ENCODE data around the gene TIMP3.

TIMP3 gene

DNA sequence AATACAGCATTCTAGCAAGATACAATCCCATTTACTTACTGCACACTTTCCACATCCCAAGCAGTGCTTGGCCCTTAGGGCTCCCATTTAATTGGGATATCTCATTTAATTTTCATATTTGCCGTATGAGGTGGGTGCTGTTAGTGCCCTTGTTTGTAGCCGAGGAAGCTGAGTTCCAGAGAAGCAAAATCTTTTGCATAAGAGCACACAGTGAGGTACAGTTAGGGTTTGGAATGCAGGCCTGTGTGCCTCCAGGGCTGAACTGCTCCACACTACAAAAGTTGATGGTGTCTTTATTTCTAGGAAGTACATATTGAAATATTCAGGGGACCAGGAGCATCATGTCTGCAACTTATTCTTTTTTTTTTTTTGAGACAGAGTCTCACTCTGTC, 15.5 kb upstream of the TIMP3 start:
- DNase-seq: no peak

DNA sequence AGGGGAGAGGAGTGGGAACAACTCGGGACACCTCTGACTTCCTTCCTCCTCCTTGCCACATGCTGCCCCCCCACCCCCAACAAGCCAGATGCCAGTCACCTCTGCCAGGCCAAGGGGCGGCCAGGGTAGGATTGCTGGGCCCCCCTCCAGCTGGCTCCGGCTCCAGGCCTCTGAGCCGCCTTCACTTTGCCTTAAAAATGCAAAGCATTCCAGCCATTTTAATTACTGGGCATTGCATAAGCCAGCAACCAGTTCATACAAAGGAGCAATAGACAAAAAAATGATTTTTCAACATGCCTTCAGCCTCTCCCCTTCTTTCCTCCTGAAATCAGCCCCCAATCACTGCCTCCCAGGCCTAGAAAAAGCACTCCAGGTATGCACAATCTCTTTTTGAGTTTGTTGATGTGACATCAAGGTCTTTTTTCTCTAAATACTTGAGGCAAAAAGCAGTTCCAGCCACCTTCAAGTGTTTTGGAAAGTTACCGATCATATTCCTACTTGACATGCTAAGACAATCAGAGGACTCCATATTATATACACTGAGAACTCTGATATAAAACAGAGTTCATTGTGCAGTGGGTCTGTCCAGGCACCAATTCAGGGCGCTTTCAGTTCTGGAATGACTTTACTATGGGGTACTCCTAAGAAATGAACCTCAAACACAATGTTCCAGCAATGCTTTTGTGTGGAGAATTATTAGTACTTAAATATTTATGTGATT, 12.4 kb upstream of the TIMP3 start:
- DNase-seq: no peak

DNA sequence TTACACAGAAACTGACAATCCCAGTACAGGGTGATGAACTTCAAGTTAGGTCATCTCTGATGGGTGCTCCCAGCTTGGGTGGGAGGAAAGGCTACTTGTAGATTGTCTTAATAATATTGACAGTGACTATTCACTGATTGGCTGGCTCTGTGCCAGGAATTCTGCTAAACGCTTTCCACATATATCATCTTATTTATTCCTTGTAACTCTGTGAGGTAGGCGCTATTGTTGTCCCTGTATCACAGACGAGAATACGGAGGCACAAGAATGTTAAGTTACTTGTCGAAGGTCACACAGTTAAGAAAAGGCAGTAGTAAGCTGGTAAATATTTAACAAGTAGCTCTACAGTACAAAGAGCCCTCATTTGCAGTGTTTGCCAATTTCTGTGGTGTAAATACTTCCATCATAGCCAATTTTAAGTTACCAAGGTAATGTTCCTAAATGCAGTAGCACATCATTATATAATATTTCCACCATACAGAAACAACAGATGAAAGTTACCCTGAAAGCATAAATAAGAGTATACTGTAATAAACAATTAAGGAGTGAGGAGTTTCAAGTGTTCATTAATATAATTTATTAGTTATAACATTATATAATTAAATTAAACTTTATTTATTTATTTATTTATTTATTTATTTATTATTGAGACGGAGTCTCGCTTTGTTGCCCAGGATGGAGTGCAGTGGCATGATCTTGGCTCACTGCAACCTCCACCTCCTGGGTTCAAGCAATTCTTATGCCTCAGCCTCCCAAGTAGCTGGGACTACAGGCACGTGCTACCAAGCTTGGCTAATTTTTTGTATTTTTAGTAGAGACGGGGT, 11.5 kb upstream of the TIMP3 start:
- DNase-seq: no peak

DNA sequence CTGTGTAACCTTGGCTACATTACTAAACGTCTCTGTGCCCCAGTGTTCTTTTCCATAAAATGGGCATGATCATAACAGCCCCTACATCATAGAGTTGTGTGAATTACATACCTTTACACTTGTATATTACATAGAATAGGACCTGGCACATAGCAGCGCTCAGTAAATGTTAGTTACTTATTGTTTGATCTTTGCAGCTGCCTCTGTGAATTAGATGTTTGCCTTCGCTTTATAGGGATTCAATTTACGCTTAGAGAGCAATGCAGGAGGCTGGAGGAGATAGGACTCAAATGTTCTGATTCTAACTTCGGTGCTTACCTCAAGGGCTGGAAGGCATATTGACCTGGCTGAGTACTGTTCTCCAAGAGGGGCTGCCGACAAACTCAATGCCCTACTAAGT, 10.4 kb upstream of the TIMP3 start:
- DNase-seq: no peak

GRCh38 chr22:32791485-32791884, 10.0 kb upstream of the TIMP3 start:
- no peak for DNase-seq

DNA sequence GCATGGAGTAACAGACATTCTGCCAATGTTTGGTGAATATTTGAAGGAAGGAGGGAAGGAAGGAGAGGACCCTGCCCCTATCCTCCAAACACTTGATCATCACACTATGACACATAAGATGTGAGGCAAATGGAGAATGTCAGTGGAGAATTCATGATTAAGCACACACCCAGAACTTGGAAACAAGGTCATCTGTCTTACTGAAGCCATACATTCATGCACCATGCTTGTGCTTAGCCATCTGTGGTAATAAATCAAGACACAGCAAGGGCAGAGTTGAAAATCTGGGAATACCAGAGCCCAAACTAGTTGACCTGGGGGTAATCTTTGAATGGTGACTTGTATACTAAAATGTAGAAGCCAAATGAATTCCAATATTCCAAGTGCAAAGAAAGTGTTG, 7.9 kb upstream of the TIMP3 start:
- DNase-seq: no peak

DNA sequence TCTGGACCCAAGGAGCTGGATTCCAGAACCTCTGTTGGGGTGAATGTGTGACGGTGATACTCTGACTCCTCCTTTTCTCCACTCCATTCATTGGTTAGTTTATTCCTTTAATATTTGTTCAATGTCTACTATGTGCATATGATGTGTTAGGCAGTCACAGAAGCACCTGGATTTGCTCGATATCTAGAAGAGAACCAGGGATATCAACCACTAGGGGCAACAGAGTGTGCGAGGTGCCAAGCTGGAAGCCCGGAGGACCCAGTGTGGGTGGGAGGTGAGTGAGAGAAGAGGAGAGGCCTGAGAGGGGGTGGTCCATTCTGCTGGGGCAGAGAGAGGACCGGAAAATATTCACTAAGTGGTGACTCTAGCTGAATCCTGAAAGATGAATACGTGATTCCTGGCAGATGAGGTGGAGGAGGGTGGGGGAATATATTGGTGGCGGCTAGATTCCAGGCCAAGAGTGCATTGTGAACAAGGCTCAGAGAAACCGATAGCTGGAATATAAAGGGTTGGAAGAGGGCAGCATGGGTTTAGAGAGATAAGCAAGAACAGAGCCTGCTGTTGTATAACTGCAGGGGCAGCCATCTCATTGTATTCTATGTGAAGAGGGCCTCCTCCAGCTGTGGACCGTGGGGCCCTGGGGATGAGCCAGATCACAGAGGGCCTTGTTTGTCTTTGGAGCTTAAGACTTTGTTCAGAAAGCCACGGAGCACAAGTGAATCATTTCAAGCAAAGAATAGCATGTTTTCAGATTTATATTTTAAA, 6.9 kb upstream of the TIMP3 start:
- DNase-seq: no peak

- no peak for DNase-seq
Measured at GRCh38 chr22:32795214-32795596, 6.3 kb upstream of the TIMP3 start.

- DNase-seq: peak; percentile 71
Measured at GRCh38 chr22:32796865-32797573, 4.5 kb upstream of the TIMP3 start.

GRCh38 chr22:32799496-32799895, 2.0 kb upstream of the TIMP3 start:
- no peak for DNase-seq

DNA sequence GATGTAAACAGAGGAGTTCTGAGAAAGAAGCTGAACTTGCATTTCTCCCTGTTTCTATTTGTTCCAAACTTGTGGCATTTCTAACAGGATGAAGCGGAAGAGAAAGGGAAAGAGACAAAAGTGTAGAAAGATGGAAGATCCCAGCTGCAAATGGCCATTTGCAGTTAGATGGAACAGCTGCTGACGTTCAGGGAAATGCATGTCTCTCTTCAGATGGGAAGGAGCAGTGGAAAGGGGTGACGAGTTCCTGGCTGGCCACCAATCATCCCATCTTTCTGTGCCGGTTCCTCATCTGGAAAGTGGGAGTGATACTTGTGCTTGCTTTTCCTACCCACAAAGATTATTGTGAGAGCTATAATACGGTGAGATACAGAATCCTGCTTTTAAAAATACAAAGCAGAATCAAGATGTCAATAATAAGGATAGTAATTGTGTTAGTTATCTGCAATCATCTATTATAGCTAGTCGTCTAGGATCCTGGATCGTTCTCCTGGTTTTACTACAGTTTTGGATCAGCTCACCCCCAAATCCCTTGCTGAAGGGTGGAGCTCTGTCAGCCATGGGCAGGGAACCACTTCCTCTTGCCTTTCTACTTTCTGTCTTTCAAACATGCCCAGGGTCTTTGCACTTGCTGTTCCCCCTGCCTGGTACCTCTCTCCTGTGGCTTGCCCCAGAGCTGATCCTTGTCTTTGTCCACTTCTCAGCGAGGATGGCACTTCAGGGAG, 1.2 kb upstream of the TIMP3 start:
- DNase-seq: no peak

DNA sequence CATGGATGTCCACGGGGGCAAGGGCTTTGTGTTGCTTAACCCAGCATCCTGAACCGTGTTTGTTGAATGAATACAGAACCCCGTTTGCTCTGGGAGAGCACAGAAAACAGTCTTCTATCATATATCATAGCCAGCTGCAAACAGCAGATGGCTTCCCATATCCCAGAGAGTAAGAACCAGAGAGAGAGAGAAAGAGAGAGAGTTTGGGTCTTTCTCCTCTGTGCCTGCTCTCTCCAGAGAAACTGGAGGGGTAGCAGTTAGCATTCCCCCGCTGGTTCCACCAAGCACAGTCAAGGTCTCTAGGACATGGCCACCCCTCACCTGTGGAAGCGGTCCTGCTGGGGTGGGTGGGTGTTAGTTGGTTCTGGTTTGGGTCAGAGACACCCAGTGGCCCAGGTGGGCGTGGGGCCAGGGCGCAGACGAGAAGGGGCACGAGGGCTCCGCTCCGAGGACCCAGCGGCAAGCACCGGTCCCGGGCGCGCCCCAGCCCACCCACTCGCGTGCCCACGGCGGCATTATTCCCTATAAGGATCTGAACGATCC, 440 bp upstream of the TIMP3 start:
- DNase-seq: no peak

GRCh38 chr22:32802237-32802765, 796 bp downstream of the TIMP3 start:
- no peak for DNase-seq

DNA sequence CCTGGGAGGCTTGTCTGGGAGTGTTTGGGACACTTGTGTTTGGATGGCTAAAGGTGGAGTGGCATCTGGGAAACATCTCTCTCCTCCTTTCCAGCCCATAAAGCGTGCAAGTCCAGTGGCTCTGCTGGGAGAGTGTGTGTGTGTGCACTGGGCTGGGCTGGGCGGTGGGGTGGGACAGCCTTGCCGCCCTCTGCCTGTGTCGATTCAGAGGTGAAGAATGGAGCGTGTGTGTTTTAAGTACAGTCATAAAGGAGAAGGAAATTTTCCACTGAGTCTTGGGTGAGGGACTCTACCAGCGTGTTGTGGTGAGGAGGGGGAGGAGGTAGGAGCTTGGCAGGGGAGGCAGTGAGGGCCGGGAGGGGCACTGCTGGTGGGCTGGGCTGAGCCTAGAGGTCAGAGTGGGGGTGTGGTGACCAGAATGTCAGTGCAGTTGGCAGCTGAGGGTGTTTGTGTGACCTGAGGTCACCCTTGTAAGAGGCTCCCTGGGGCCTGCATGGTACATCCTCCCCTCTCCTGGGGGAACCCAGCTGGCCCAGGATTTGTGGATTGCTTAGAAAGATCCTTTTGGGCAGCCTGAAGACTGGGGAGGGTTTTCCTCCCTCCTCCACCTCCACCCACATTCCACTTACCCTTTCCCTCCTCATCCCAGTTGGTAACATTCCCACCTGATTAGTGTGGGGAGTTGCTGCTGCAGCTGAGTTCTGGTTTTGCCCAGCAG, 1.7 kb downstream of the TIMP3 start:
- no peak for DNase-seq

DNA sequence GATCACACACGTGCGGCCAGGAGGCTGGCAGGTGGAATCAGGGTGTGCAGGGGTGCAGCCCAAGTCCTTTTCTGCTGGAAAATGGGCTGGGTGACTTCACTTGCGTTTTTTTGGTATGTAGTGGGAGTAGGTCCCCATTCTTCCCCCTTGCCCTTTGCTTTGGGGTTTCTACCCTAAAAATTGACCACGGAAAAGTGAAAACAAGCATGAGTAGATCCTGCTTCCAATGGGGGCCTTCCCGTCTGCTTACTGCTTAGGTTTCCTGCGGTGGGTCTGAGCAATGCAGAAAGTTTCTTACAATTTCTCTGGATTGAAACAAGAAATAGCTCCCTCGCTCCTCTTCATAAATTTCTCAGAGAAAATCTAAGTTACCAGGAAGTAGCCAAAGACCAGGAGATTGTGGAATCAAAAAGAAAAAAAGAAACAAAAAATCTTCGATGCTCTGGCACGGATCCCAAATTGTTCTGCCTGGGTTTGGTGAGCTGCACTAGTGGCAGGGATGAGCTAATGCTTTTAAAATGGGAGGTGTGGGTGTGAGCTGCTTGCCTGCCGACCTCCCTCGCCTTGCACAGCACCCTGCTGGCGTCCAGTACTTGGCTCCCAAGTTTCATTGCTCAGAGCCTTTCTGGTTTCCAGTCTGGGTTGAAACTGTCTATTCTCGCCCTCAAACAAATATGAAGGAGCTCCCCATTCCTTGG, 2.4 kb downstream of the TIMP3 start:
- no peak for DNase-seq

- DNase-seq: no peak
Measured at GRCh38 chr22:32804531-32805360, 3.2 kb downstream of the TIMP3 start.

GRCh38 chr22:32805361-32805881, 3.9 kb downstream of the TIMP3 start:
- DNase-seq: no peak

- DNase-seq: no peak
Measured at GRCh38 chr22:32806296-32806695, 4.8 kb downstream of the TIMP3 start.

- no peak for DNase-seq
Measured at GRCh38 chr22:32808038-32808445, 6.5 kb downstream of the TIMP3 start.
